HepG2 (cell line): ENCODE data around the gene TTBK1. TPM values are rescaled to one million over a fixed set of nuclear protein-coding genes. Genes with fewer than 3 reads are reported as not detected.

ENCODE experiments used
- CC2D1A ChIP-seq: sonication (generic); formaldehyde crosslinking; IDR thresholded peaks from 2 replicates; pipeline ENCODE4 v1.8.1; 2023; ENCODE audit warnings: mild to moderate bottlenecking, missing genetic modification reagents
- ELF3 ChIP-seq: IDR thresholded peaks from 2 replicates; pipeline ENCODE4 v1.6.1; 2016; ENCODE audit warnings: missing genetic modification reagents, missing compliant biosample characterization
- KLF11 ChIP-seq: IDR thresholded peaks from 2 replicates; pipeline ENCODE4 v1.6.1; 2016; ENCODE audit warnings: missing compliant biosample characterization
- KLF12 ChIP-seq: sonication (generic); formaldehyde crosslinking; IDR thresholded peaks from 2 replicates; pipeline ENCODE4 v1.4.0; 2020; ENCODE audit warnings: missing genetic modification reagents, borderline replicate concordance
- PCBP1 ChIP-seq: fragments of 200-400 bp; formaldehyde crosslinking; IDR thresholded peaks from 2 replicates; pipeline ENCODE4 v1.6.1; 2017; ENCODE audit warnings: mild to moderate bottlenecking, low read depth, low read length, borderline replicate concordance
- SMAD3 ChIP-seq: sonication (generic); formaldehyde crosslinking; IDR thresholded peaks from 2 replicates; pipeline ENCODE4 v1.4.0; 2020; ENCODE audit warnings: missing genetic modification reagents
- SOX6 ChIP-seq, 2 experiments: fragments of 450-650 bp in 1 of 2; sonication (generic) in 1 of 2; formaldehyde crosslinking in 1 of 2; IDR thresholded peaks; 2 replicates each; pipeline versions ENCODE4 v1.4.0 to v1.6.1; 2017 to 2020; ENCODE audit warnings: antibody characterized with exemption in 1 of 2, mild to moderate bottlenecking in 1 of 2, missing genetic modification reagents in 1 of 2
- SP2 ChIP-seq: sonication (generic); formaldehyde crosslinking; IDR thresholded peaks from 2 replicates; pipeline ENCODE4 v1.5.1; 2020; ENCODE audit warnings: mild to moderate bottlenecking, missing genetic modification reagents
- ZMYM2 ChIP-seq: sonication (generic); formaldehyde crosslinking; IDR thresholded peaks from 2 replicates; pipeline ENCODE4 v1.8.0; 2022; ENCODE audit warnings: mild to moderate bottlenecking, missing genetic modification reagents
- ZNF20 ChIP-seq: sonication (generic); formaldehyde crosslinking; IDR thresholded peaks from 2 replicates; pipeline ENCODE4 v1.4.0; 2020; ENCODE audit warnings: mild to moderate bottlenecking, moderate library complexity, missing genetic modification reagents
- ZNF264 ChIP-seq: sonication (generic); formaldehyde crosslinking; IDR thresholded peaks from 2 replicates; pipeline ENCODE4 v1.4.0; 2020; ENCODE audit warnings: missing genetic modification reagents
- ZNF441 ChIP-seq: sonication (generic); formaldehyde crosslinking; IDR thresholded peaks from 2 replicates; pipeline ENCODE4 v1.7.0; 2021; ENCODE audit warnings: missing genetic modification reagents, borderline replicate concordance
- ZNF451 ChIP-seq: sonication (generic); formaldehyde crosslinking; IDR thresholded peaks from 2 replicates; pipeline ENCODE4 v1.5.0; 2020; ENCODE audit warnings: mild to moderate bottlenecking, missing genetic modification reagents
- ZNF496 ChIP-seq: sonication (generic); formaldehyde crosslinking; IDR thresholded peaks from 2 replicates; pipeline ENCODE4 v1.8.1; 2023; ENCODE audit warnings: mild to moderate bottlenecking, moderate library complexity, missing genetic modification reagents; ENCODE audit not compliant: insufficient replicate concordance
- ZNF567 ChIP-seq: sonication (generic); formaldehyde crosslinking; IDR thresholded peaks from 2 replicates; pipeline ENCODE4 v1.8.1; 2023; ENCODE audit warnings: mild to moderate bottlenecking, missing genetic modification reagents, borderline replicate concordance
- polyA plus RNA-seq, 8 experiments: library from polyadenylated mRNA; depleted of rRNA in 3 of 8; stranded (reverse) in 7 of 8; unstranded in 1 of 8; fragments of >200 nt; fragmentation: Illumina TruSeq in 4 of 8; extraction: Trizol in 4 of 8; gene quantifications; 2 replicates each; pipeline versions ENCODE4 v1.2.1 to v1.2.3, GENCODE V29; 2011 to 2016; ENCODE audit warnings: low read depth in 4 of 8, missing spikeins in 1 of 8, mixed read lengths in 1 of 8; ENCODE audit not compliant: insufficient read depth in 1 of 8
- total RNA-seq, 5 experiments: library from RNA; depleted of rRNA; stranded (reverse); fragments of >200 nt; fragmentation: Illumina TruSeq; extraction: Trizol; gene quantifications; 2 replicates each; pipeline ENCODE4 v1.2.3, GENCODE V29; 2016; ENCODE audit warnings: low read depth in 1 of 5
- TF ChIP-seq, protein P1 (sequence below): sonication (generic); formaldehyde crosslinking; IDR thresholded peaks from 2 replicates; pipeline ENCODE4 v1.4.0; 2020; ENCODE audit warnings: mild to moderate bottlenecking, missing genetic modification reagents, borderline replicate concordance
- TF ChIP-seq, protein P2 (sequence below): IDR thresholded peaks from 2 replicates; pipeline ENCODE4 v1.6.1; 2012; ENCODE audit warnings: low read depth, low read length, improper control_type of control experiment
- TF ChIP-seq, protein P3 (sequence below): sonication (generic); formaldehyde crosslinking; conservative IDR thresholded peaks from 2 replicates; pipeline ENCODE4 v1.4.0; 2020; ENCODE audit warnings: missing genetic modification reagents
- TF ChIP-seq, protein P4 (sequence below): sonication (generic); formaldehyde crosslinking; IDR thresholded peaks from 2 replicates; pipeline ENCODE4 v1.5.0; 2020; ENCODE audit warnings: mild to moderate bottlenecking, missing genetic modification reagents
- TF ChIP-seq, protein P5 (sequence below): sonication (generic); formaldehyde crosslinking; IDR thresholded peaks from 2 replicates; pipeline ENCODE4 v1.8.0; 2022; ENCODE audit warnings: mild to moderate bottlenecking, missing genetic modification reagents, moderate library complexity

Gene TTBK1
- total and polyA plus RNA-seq, 2 of the 13 experiments (the other 11 are each of a cell fraction or from before 2014, with no cell fraction given): 0.24 to 0.33 TPM

DNA sequence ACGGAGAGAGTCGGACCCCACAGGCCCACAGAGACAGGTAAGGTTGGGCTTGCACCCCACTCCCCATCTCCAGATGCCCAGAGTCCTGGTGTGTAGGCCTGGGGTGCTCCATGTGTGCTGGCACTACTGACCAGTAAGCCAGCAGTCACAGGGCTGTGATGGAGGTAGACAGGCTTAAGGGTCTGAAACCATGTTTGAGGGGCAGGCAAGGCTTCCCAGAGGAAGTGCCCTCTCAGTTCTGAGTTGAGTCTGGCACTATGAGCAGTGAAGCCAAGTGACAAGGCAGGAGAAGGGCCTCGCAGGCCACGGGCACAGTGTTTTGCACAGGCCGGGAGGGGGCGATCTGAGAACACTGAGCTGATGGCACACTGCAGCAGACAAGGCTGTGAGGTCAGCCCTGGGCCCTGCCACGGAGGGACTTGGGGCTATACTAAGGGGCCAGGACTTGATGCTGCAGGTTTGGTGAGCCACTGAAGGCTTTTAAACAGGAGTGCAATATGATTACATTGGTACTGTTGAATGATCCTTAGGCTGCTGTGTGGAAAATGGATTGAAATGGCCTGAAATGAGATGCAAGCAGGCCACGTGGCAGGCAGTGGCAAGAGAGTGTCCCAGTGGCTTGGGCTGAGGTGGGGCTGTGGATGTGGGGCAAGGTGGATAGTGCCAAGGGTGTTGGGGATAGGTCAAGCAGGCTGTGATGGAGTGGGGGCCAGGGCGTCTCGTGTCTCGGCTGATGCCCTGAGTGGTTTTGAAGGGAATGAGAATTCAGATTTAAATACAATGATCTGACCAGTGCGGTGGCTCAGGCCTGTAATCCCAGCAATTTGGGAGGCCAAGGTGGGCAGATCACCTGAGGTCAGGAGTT lies 20.3 kb downstream of the TTBK1 start (continued):
- TF ChIP-seq, protein P1, sequence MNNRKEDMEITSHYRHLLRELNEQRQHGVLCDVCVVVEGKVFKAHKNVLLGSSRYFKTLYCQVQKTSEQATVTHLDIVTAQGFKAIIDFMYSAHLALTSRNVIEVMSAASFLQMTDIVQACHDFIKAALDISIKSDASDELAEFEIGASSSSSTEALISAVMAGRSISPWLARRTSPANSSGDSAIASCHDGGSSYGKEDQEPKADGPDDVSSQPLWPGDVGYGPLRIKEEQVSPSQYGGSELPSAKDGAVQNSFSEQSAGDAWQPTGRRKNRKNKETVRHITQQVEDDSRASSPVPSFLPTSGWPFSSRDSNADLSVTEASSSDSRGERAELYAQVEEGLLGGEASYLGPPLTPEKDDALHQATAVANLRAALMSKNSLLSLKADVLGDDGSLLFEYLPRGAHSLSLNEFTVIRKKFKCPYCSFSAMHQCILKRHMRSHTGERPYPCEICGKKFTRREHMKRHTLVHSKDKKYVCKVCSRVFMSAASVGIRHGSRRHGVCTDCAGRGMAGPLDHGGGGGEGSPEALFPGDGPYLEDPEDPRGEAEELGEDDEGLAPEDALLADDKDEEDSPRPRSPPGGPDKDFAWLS (CRISPR knock-in tag): no peak
- TF ChIP-seq CC2D1A (no peak), ZNF264 (CRISPR knock-in tag) (no peak), ZNF20 (CRISPR knock-in tag) (no peak), KLF12 (CRISPR knock-in tag) (no peak), SOX6 (IDR thresholded peaks at IDR 0.05) (no peak), SOX6 (CRISPR knock-in tag; IDR thresholded peaks at IDR 0.05) (peak; percentile 63), ZNF451 (CRISPR knock-in tag) (0 out of 2 replicates have a peak, but pooled peaks have one; percentile 29), ELF3 (CRISPR knock-in tag) (peak; percentile 69), ZNF441 (no peak), KLF11 (CRISPR knock-in tag) (peak; percentile 86; the same call in 1 of the 2 replicates), ZMYM2 (no peak), PCBP1 (no peak), ZNF567 (peak; percentile 99), ZNF496 (CRISPR knock-in tag) (no peak), SP2 (CRISPR knock-in tag) (no peak), SMAD3 (CRISPR knock-in tag) (no peak; the same call in 1 of the 2 replicates)
- TF ChIP-seq, protein P2, sequence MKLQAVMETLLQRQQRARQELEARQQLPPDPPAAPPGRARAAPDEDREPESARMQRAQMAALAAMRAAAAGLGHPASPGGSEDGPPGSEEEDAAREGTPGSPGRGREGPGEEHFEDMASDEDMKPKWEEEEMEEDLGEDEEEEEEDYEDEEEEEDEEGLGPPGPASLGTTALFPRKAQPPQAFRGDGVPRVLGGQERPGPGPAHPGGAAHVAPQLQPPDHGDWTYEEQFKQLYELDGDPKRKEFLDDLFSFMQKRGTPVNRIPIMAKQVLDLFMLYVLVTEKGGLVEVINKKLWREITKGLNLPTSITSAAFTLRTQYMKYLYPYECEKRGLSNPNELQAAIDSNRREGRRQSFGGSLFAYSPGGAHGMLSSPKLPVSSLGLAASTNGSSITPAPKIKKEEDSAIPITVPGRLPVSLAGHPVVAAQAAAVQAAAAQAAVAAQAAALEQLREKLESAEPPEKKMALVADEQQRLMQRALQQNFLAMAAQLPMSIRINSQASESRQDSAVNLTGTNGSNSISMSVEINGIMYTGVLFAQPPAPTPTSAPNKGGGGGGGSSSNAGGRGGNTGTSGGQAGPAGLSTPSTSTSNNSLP: no peak; the same call in 1 of the 2 replicates
- TF ChIP-seq, protein P3, sequence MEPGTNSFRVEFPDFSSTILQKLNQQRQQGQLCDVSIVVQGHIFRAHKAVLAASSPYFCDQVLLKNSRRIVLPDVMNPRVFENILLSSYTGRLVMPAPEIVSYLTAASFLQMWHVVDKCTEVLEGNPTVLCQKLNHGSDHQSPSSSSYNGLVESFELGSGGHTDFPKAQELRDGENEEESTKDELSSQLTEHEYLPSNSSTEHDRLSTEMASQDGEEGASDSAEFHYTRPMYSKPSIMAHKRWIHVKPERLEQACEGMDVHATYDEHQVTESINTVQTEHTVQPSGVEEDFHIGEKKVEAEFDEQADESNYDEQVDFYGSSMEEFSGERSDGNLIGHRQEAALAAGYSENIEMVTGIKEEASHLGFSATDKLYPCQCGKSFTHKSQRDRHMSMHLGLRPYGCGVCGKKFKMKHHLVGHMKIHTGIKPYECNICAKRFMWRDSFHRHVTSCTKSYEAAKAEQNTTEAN (CRISPR knock-in tag): no peak
- TF ChIP-seq, protein P4, sequence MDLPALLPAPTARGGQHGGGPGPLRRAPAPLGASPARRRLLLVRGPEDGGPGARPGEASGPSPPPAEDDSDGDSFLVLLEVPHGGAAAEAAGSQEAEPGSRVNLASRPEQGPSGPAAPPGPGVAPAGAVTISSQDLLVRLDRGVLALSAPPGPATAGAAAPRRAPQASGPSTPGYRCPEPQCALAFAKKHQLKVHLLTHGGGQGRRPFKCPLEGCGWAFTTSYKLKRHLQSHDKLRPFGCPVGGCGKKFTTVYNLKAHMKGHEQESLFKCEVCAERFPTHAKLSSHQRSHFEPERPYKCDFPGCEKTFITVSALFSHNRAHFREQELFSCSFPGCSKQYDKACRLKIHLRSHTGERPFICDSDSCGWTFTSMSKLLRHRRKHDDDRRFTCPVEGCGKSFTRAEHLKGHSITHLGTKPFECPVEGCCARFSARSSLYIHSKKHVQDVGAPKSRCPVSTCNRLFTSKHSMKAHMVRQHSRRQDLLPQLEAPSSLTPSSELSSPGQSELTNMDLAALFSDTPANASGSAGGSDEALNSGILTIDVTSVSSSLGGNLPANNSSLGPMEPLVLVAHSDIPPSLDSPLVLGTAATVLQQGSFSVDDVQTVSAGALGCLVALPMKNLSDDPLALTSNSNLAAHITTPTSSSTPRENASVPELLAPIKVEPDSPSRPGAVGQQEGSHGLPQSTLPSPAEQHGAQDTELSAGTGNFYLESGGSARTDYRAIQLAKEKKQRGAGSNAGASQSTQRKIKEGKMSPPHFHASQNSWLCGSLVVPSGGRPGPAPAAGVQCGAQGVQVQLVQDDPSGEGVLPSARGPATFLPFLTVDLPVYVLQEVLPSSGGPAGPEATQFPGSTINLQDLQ (CRISPR knock-in tag): no peak
- TF ChIP-seq, protein P5, sequence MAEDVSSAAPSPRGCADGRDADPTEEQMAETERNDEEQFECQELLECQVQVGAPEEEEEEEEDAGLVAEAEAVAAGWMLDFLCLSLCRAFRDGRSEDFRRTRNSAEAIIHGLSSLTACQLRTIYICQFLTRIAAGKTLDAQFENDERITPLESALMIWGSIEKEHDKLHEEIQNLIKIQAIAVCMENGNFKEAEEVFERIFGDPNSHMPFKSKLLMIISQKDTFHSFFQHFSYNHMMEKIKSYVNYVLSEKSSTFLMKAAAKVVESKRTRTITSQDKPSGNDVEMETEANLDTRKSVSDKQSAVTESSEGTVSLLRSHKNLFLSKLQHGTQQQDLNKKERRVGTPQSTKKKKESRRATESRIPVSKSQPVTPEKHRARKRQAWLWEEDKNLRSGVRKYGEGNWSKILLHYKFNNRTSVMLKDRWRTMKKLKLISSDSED (CRISPR knock-in tag): no peak
